IPS-11a (cell line): ENCODE data around the gene NQO2.
"Not testable (repeated sequence)": the region's sequence is repeated elsewhere in the genome, so short reads cannot be mapped to it uniquely, and the experiment has no call there.

Experiments used
- H3K4me3 ChIP-seq: one replicate; pipeline ENCODE4 v1.5.1; 2013; ENCODE audit warnings: low read depth, low read length, control low read depth

NQO2 gene

GRCh38 chr6:2988426-2989331, 11.0 kb upstream of the NQO2 start:
- H3K4me3 ChIP-seq, result peak overlapping the region; percentile 66

DNA sequence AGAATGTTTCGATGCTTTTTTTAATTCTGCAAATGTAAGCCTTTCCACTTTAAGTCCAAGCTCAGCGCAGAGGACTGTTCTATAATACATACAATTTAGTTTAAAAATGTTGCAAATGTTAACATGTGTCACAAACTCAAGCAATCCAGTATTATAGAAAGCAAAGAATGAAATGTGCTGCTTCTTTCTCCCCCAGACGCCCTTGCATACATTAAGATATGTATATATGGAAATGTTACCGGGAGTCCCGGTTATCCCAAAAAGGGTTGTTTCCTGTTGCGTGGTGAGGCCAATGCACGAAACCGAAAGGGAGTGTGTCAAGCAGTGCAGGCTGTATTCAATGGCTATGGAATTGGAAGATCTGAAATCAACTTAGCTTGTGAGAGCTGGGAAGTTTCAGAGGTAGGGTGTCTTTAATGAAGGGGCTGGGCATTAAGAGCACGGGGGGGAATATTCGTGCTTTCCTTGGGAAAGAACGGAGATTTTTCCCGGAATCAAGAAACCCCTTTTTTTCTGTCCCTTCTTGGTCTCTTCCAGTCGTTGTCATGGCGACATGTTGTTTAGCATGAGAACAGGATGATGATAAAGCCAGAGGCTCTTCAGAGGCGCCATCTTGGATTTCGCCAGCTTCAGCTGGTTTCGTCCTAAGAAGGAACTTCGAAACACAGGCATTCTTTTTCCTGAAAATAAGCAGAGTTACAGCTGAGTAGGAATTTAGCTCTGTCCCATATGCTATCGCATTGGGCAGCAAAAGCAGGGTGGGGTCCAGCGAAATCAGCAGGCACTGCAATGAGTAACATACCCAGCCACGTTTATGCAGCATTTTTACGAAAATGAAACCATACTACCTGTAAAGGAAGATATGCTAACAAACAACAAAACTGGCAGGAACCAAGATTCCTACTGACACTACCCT, 10.1 kb upstream of the NQO2 start:
- H3K4me3 ChIP-seq, result peak overlapping the region; percentile 66

- H3K4me3 ChIP-seq, result peak overlapping the region; percentile 66
Measured at GRCh38 chr6:2990248-2990931, 9.3 kb upstream of the NQO2 start.

GRCh38 chr6:2990932-2991506, 8.7 kb upstream of the NQO2 start:
- no peak overlapping the region for H3K4me3 ChIP-seq

- H3K4me3 ChIP-seq, result no peak overlapping the region
Measured at GRCh38 chr6:2992330-2992979, 7.2 kb upstream of the NQO2 start.

- H3K4me3 ChIP-seq, result no peak overlapping the region
Measured at GRCh38 chr6:2993755-2994317, 5.9 kb upstream of the NQO2 start.

GRCh38 chr6:2998249-2998997, 1.3 kb upstream of the NQO2 start:
- H3K4me3 ChIP-seq, result not testable (repeated sequence)

DNA sequence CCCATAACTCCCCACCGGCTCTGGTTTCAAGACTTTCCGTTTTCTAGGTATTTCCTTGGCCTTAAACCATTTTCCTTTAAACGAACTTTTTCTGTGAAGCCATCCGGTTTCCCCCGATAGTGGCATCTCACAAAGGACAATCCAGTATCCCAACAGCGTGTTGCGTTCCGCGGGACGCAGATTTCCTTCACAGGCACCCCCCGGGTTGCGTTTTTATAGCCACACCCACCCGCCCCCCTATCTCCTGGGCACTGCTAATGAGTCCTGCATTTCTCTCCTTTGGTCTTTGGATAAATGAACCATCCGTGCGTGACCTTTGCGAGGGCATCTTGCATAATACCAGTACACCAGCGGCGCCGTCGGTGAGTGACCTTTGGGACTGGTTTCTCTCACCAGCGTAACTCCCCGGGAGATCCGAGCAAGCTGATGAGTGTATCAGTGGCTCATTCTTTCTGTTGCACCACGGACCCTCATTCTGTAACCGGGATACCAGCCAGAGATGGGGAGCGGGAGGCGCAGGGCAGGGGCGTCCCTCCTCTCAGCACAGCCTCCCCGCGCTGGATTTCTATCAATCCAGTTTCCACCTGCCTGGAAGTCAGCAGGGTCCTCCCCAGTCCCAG, 586 bp upstream of the NQO2 start:
- H3K4me3 ChIP-seq, result peak overlapping the region; percentile 41

DNA sequence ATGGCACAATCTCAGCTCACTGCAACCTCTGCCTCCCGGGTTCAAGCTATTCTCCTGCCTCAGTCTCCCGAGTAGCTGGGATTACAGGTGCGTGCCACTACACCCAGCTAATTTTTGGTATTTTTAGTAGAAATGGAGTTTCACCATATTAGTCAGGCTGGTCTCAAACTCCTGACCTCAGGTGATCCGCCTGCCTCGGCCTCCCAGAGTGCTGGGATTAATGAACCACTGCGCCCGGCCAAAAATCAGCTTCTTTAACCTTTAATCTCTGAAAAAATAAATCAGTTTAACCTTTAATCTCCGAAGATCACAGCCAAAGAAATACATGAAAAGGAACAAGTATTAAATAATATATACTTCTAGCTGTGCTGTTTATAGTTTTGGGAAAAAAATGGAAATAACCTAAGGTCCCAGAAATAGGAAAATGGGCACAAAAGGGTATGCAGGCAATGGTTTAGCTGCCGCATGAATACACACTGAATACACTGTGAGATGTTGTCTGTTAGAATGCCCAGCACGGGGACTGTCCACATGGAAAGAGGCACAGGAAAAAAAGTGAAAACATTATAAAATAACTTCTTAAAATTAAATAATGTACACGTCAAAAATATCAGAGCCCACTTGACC, 1.6 kb downstream of the NQO2 start:
- no peak overlapping the region for H3K4me3 ChIP-seq

GRCh38 chr6:3001773-3002293, 2.1 kb downstream of the NQO2 start:
- H3K4me3 ChIP-seq, result no peak overlapping the region

GRCh38 chr6:3003226-3003625, 3.5 kb downstream of the NQO2 start:
- H3K4me3 ChIP-seq, result not testable (repeated sequence)

- H3K4me3 ChIP-seq, result no peak overlapping the region
Measured at GRCh38 chr6:3005077-3005476, 5.4 kb downstream of the NQO2 start.

GRCh38 chr6:3005874-3006273, 6.2 kb downstream of the NQO2 start:
- no peak overlapping the region for H3K4me3 ChIP-seq

- no peak overlapping the region for H3K4me3 ChIP-seq
Measured at GRCh38 chr6:3006476-3006875, 6.8 kb downstream of the NQO2 start.

DNA sequence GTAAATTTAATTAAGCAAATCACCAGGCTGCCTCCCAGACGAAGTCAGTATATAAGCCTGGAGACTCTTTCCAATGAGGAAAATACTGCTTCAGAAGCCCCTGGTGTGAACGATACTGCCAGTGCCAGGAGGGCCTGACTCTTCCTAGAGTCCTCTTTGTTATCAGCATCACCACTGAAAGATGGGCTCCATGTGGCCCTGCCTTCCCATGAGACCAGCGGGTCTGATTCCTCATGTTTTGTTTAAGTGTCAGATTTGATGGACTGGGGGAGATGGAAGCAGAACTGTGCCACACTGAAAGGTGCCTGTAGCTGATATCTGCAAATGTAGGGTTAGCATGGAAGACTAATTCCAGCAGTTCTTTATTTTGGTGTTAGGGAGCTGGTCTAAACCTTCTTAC, 7.9 kb downstream of the NQO2 start:
- H3K4me3 ChIP-seq, result no peak overlapping the region

- not testable (repeated sequence) for H3K4me3 ChIP-seq
Measured at GRCh38 chr6:3008712-3009265, 9.1 kb downstream of the NQO2 start.

GRCh38 chr6:3009930-3010329, 10.2 kb downstream of the NQO2 start:
- no peak overlapping the region for H3K4me3 ChIP-seq

DNA sequence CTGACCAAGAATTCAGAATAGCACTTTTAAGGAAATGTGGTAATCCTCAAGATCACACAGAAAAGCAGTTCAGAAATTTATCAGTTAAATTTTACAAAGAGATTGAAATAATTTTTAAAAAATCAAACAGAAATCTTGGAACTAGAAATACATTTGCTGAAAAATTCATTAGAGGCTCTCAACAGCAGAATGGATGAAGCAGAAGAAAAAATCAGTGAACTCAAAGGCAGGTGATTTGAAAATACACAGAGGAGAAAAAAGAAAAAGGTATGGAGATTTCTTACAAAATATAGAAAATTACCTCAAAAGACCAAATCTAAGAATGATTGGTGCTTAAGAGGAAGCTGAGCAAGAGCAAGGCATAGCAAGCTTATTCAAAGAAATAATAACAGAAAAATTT, 11.5 kb downstream of the NQO2 start:
- no peak overlapping the region for H3K4me3 ChIP-seq
